ENCODE measurements around the gene VPS26C.

GRCh38 chr21:37270576-37271365 lies 3.6 kb upstream of the VPS26C start:
- TF ChIP-seq, protein P1, sequence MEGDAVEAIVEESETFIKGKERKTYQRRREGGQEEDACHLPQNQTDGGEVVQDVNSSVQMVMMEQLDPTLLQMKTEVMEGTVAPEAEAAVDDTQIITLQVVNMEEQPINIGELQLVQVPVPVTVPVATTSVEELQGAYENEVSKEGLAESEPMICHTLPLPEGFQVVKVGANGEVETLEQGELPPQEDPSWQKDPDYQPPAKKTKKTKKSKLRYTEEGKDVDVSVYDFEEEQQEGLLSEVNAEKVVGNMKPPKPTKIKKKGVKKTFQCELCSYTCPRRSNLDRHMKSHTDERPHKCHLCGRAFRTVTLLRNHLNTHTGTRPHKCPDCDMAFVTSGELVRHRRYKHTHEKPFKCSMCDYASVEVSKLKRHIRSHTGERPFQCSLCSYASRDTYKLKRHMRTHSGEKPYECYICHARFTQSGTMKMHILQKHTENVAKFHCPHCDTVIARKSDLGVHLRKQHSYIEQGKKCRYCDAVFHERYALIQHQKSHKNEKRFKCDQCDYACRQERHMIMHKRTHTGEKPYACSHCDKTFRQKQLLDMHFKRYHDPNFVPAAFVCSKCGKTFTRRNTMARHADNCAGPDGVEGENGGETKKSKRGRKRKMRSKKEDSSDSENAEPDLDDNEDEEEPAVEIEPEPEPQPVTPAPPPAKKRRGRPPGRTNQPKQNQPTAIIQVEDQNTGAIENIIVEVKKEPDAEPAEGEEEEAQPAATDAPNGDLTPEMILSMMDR (IDR thresholded peaks at IDR 0.05): no peak
- peak in 1 of 3 donors; percentile 45 for TF ChIP-seq POLR2AphosphoS5 (IDR thresholded peaks at IDR 0.05)
